CD4-positive, alpha-beta T cell treated with Interleukin-4 for 4 hours (primary cell): Measurements from ENCODE around the gene TUBB4B.

Experiments
- DNase-seq: peaks from one replicate; pipeline ENCODE4 v3.0.0-alpha.2; 2020

The TUBB4B gene

GRCh38 chr9:137226338-137227053 is 14.6 kb upstream of the TUBB4B start:
- no peak for DNase-seq

GRCh38 chr9:137227054-137227852 is 13.8 kb upstream of the TUBB4B start, which contains the start of gene RNF224:
TSS of gene RNF224 (plus strand) at chr9:137227502. CDS start at chr9:137228336, 834 bp downstream.
- peak; percentile 76 for DNase-seq

GRCh38 chr9:137227853-137228505 is 13.1 kb upstream of the TUBB4B start:
- DNase-seq, result no peak

GRCh38 chr9:137228506-137228967 is 12.6 kb upstream of the TUBB4B start:
- DNase-seq, result no peak

GRCh38 chr9:137228968-137229896 is 11.9 kb upstream of the TUBB4B start:
- DNase-seq, result no peak

- DNase-seq, result no peak
Observed at GRCh38 chr9:137229903-137230704, 11.0 kb upstream of the TUBB4B start.

GRCh38 chr9:137230705-137231371 is 10.2 kb upstream of the TUBB4B start, which contains the start of gene SLC34A3:
TSS of gene SLC34A3 (plus strand) at chr9:137230901. CDS start at chr9:137231703, 802 bp downstream.
- DNase-seq, result no peak

- DNase-seq, result no peak
Observed at GRCh38 chr9:137231372-137232039, 9.6 kb upstream of the TUBB4B start.

- no peak for DNase-seq
Observed at GRCh38 chr9:137232101-137232500, 9.0 kb upstream of the TUBB4B start.

- DNase-seq, result no peak
Observed at GRCh38 chr9:137232510-137232909, 8.6 kb upstream of the TUBB4B start.

- no peak for DNase-seq
Observed at GRCh38 chr9:137233143-137233980, 7.7 kb upstream of the TUBB4B start.

GRCh38 chr9:137234055-137234697 is 6.9 kb upstream of the TUBB4B start:
- DNase-seq, result no peak

- DNase-seq, result no peak
Observed at GRCh38 chr9:137234758-137235423, 6.2 kb upstream of the TUBB4B start.

- DNase-seq, result no peak
Observed at GRCh38 chr9:137235424-137236237, 5.5 kb upstream of the TUBB4B start.

- peak; percentile 80 for DNase-seq
Observed at GRCh38 chr9:137236238-137236935, 4.7 kb upstream of the TUBB4B start.

GRCh38 chr9:137236936-137237421 is 4.1 kb upstream of the TUBB4B start:
- DNase-seq, result no peak
